NCI-H187 (cell line): ENCODE data around the gene VPS45.
A peak's percentile ranks its signal among the peaks of the same experiment; 100 is the strongest.
"Not testable (repeated sequence)": the region's sequence is repeated elsewhere in the genome, so short reads cannot be mapped to it uniquely, and the experiment has no call there.

Experiments
- DNase-seq, 2 experiments: peaks; one replicate each; lab custom pipeline; 2025; lab: John Stamatoyannopoulos, UW

Gene VPS45

DNA sequence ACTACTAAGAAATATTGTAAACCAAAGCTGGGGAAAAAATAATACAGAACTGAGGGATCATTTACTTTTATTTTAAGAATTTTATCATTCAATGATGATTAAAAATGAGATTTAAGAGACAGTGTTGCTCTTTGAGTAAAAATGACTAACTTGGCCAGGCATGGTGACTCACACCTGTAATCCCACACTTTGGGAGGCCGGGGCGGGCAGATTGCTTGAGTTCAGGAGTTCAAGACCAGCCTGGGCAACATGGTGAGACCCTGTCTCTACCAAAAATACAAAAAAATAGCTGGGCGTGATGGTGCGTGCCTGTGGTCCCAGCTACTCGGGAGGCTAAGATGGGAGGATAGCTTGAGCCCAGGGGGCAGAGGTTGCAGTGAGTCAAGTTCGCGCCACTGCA lies 60.3 kb downstream of the VPS45 start:
- no peak for DNase-seq

DNA sequence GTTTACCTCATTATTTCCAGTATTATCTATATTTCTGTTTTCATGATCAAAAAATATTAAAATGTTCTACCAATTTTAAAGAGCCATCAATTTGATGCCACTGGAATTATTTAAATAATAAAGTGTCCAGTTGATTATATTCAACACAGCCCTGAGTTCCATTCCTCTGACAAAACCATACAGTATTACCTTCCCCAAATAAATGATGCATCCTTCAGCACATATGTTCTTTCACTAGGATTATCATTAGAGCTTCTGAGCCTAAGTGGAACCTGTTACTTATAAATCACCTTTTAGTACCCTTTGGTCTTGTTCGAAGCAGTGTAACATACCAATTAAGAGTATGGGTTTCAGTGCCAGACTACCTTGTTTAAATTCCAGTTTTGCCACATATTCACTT lies 64.8 kb downstream of the VPS45 start:
- DNase-seq = no peak

DNA sequence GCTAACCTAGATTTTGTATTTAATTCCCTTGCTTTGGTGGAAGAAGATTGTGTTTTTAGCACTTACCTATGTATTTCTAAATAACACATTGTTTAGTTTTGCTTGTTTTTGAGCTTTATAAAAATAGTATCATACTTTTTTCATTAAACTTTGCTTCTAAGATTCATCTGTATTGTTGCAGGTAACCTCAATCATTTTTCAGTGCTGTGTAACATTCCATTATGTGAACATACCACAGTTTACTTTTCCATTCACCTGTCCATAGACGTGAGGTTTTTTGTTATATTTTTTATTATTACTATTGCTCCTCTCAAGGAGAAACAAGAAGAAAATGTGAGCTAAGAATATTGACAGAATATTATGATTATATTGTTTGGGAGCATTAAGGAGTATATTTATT lies 67.0 kb downstream of the VPS45 start:
- no peak for DNase-seq

DNA sequence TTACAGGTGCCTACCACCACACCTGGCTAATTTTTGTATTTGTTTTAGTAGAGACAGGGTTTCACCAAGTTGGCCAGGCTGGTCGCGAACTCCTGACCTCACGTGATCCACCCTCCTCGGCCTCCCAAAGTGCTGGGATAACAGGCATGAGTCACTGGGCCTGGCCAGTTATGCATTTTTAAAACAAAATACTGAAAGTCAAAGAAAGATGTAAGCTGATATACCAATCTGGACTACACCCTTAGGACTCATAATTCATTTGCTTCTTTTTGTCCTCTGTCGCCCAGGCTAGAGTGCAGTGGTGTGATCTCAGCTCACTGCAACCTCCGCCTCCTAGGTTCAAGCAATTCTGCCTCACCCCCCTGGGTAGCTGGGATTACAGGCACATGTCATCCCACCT lies 67.8 kb downstream of the VPS45 start:
- DNase-seq = not testable (repeated sequence)

DNA sequence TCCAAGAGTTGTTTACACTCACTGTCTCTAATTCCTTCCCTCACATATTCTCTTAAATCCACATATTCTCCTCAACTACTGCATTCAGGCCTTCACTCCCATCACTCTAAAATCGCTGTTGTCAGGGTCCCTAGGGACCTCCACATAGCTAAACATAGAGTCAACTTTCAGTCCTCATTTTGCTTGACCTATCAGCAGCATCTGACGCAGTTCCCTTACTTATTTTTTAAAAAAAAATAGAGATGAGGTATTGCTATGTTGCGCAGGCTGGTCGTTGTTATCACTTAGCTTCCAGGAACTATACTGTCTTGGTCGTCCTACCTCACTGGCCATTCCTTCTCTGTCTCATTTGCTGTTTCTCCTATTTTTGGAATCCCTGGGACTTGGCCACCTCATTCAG lies 70.5 kb downstream of the VPS45 start:
- DNase-seq = no peak

DNA sequence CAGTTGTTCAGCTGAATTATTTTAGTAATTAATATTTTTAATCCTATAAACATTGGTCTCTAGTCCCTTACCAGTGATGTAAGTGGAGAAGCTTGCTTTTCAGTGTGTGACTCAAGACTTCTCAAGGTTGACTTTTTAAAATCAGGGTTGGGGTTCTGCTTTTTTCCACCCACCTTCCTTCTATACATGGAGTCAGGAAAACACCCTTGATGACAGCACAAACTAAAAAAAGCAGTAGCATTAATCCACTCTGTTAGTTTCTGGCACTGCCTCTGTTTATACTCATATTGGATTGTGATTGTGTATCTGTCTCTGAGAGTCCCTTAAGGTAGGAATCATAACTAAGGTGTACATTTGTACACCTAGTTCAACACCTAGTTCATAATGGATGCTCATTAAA lies 73.9 kb downstream of the VPS45 start:
- no peak for DNase-seq

DNA sequence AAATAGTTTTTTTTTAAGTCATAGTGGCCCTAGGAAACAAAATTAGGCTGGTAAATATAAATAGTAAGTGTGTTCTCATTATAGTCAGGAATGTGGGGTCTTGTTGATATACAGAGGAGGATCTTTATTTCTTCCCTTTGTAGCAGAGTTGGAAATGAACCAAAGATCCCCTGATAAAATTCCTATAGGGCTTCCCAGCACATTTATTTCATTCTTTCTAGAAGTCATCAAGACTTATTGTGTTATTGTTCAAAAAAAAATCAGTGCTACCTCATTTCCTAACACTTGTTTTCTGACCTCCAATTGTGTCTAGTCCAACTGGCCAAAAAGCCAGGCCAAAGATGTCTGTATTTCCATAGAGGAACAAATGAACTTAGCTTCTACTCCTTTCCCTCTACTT lies 74.5 kb downstream of the VPS45 start:
- DNase-seq = no peak

DNA sequence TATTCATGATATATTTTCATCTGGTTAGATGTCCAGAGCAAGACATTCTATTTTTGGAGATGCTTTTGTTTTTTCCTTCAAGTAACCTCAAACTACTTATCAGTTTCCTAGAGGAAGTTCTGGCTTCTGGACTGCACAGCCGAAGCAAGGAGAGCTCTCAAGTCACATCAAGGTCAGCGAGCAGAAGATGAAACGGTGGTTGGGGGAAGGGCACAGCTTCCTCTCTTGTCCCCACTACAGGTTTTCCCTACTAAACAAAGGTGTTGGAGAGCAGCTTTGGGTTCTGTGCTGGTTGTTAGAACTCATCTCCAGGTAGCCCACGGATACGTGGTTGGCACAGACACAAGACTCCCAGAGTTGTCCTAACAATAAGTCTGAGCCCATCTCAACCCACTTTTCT lies 77.0 kb downstream of the VPS45 start:
- DNase-seq = no peak

DNA sequence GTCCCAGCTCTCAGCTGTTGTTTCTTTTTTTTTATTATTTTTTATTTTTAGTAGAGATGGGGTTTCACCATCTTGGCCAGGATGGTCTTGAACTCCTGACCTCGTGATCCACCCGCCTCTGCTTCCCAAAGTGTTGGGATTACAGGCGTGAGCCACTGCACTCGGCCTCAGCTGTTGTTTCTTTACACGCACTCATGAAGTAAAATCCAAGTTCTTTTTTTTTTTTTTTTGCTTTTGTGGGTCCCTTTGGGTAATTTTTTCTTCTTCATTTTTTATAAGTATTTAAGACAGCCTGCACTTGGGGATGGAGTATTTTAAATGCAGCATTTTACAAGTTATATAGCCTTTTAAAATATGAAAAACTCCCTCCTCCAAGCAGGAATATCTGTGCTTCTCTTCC lies 78.4 kb downstream of the VPS45 start:
- DNase-seq = not testable (repeated sequence)

DNA sequence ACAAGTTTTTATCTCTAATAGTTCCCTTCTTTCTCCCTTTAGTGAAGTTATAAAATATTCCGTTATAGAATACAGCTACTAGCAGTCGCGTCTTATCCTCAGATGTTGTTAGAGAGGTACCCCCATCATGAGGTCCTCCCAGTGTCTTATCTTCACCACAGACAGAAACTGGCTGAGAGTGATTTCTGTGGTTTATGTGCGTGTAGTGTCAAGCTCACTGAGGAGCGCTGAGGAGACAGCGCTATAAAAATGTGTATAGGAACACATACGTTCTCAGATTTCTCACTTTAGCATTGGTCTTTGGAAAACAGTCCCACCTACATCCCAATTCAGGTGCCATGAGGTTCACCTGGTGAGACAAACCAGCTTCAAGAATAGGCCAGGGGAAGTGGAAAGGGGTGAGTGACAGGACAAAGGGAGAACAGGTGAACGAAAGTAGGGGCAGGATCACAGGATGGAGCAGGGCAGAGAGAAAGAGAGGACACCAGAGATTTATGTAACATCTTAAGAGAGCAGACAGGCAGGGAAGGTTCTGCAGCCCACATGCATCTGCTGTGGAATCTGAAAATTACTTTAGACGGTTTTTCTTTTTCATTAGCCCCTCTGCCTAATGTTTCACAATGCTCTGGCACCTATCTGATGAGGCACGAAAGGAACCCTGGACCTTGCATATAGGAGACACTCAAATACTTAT lies 79.4 kb downstream of the VPS45 start:
- DNase-seq = no peak

DNA sequence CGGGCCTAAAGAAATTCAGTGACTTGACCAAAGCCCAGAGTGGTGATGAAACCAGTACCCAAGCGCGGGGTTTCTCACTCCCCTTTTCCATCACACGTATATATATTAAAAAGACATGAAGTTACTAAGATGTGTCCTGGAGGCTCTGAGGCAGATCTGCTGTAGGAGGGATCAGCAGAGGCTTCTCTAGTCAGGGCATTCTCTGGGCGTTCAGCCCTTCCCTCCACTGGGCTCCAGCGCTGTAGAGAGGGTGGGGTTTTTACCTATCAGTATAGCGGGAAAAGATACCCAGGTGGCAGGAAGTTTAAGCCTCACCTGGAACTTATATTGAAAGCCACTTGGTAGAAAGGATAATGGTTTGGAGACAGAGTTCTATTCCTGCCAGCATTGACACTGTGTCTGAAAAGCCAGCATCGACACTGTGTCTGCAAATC lies 81.3 kb downstream of the VPS45 start:
- DNase-seq = no peak

DNA sequence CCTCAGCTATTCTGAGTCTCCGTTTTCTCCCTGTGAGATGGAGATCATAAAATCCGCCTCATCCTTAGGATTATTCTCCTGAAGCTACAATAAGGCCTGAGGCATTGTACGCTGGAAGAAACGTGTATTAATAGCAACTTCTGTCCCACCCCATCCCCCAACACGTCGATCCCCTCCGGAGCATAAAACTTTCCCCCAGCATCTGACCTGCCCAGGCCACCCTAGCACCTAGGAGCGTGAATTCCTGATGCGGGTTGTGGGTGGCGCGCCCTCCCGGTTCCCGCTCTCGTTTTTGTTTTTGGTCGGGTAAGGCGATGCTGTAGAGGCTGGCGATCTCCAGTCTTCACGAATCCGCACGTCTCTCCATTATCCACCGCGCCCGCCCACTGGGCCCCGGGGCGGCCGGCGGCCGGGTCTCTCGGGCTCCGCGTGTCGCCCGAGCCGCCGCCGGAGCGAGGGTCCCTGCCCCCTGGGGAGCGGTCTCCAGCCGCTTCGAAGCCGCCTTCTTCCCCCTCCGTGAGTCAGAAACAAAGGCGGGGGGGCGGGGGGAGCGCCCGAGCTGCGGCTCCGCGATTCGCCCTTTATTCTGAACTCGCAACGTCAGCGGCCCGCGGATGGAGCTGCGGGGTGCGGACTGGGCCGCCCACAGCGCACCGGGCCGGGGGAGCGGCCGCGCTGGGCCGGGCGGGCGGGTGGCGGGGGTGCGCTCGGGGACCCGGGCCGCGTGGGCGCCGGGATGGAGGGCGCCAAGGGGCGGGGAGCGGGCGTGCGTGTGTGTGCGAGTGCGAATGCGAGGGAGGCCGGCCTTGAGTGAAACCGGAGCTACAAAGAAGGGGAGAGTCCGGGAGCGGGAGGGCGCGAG lies 81.9 kb downstream of the VPS45 start, which contains the start of gene PLEKHO1:
TSS of gene PLEKHO1 (plus strand) at position 646 of the 862 bp plus-strand sequence. CDS start 342 bp downstream, outside the sequence.
- peak; percentile 76 to 94 for DNase-seq

DNA sequence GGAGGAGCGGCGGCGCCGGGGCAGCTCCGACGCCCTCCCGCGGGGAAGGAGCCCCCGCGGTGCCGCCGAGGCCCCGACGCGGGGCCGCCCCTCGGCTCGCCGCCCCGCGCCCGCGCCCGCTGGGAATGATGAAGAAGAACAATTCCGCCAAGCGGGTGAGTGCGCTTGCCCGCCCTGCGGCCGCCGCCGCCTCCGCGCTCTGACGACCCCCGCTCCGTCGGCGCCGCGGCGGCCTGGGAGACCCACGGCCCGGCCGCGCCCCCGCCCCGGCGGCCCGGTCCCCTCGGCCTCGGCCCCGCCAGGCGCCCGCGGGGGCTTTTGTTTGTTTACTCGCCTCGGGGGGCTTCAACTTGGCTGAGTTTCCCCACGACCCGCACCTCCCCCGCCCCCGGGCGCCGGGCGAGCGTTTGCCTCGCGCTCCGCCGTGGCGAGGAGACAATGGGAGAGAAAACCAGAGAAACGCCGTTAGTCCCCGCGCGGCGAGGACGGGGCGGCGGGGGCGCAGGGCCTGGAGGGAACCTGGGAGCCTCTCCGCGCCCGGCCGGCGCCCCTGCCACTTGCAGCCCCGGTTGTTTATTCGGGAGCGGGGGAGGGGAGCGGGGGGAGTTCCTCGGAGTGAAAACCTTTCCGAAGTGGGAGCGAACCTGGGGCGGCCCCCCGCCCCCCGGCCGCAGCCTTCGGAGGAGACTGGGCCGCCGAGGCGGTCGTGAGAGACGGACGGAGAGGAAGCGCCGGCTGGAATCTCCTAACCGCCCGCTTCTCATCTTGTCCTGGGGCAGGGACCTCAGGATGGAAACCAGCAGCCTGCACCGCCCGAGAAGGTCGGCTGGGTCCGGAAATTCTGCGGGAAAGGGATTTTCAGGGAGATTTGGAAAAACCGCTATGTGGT lies 82.8 kb downstream of the VPS45 start:
- DNase-seq = peak in 1 of 2 experiments; percentile 19

DNA sequence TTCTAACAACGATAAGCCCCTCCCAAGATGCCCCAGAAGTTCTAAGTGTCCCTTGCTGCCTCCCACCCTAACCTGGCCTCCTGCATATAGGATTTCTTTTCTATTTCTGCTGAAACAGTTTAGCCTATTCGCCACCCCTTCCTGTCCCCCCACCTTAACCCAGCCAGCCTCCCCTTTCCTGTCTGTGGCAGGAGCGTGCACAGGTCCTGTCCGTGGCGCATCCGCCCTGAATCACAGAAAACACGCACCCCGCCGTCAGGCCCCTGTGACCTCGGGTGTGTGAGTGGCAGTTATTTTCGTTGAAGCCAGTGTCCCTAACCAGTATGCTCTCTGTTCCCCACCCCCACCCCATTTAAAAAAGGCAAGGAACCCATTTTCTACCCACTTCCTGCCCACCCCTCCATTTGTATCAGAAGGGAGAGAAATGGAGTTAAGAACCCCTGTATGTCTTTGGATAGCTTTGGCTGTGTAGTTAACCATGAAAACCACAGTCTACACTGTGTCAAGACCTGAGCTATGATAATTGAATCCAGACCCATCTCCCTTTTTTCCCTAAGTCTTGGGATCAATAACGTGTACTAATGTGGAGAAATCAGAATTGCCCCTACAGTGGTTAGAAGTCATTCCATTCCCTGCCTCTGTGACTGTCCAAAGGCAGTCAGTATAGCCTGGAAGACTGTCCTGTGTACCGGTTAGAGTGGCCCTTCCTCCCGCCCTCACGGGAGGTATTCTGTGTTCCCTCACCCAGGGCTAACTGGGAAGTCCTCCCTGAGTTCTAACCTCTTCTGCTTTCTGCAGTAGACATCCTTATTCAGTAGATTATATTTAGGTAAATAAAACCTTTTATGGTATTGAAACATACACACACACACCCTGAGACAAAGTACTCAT lies 84.0 kb downstream of the VPS45 start:
- no peak for DNase-seq

DNA sequence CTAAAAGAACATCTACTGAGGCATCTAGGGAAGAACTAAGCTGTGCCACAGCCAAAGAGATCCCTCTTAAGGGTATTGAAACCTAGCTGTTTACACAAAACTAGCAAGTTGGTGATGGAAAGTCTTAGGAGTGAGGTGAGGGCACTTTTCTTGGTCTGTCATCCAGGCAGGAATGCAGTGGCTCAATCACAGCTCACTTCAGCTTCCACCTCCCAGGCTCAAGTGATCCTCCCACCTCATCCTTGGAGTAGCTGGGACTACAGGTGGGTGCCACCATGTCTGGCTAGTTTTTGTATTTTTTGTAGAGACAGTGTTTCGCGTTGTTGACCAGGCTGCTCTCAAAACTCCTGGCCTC lies 84.6 kb downstream of the VPS45 start:
- DNase-seq = no peak

DNA sequence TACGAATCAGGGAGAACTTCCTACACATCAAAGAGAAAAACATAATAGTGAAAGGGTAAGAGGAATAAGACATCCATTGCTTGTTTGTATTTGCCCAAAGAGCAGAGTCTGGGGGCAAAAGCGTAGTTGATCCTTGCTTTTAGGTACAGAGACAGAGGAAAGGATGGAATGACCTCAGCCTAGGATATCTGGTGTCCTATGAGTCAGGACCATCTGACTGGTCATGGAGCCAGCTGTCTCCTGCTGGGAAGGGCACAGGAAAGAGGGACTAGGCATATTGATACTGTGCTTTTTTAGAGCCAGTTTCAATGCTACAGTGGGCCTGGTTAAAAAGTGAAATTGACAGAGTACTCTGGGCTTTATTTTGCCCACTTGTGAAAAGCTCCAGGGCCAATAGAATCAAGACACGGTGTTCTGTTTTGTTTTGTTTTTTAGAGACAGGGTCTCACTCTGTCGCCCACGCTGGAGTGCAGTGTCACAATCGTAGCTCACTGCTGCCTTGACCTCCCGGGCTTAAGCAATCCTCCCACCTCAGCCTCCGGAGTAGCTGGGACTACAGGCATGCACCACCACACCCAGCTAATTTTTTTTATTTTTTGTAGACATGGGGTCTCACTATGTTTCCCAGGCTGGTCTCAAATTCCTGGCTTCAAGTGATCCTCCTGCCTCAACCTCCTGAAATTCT lies 85.3 kb downstream of the VPS45 start:
- no peak for DNase-seq

DNA sequence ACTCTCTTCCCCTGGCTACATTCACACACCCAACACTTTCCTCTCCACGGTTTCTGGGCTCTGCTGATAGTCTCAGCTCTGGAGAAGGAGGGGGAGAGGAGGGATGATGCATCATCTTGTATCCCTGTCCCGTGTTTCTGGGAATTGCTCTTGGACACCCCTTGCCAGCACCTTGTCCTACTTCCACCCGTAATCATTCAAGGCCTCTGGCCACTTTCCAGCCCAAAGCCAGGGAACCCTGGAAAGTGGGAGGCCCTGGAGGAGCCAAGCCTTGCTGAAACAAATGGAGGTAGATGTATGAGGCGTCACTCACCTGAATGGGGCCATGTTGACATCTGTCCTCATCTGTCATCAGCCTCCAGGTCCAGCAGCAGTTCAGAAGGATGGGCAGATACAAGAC lies 86.6 kb downstream of the VPS45 start:
- no peak for DNase-seq

DNA sequence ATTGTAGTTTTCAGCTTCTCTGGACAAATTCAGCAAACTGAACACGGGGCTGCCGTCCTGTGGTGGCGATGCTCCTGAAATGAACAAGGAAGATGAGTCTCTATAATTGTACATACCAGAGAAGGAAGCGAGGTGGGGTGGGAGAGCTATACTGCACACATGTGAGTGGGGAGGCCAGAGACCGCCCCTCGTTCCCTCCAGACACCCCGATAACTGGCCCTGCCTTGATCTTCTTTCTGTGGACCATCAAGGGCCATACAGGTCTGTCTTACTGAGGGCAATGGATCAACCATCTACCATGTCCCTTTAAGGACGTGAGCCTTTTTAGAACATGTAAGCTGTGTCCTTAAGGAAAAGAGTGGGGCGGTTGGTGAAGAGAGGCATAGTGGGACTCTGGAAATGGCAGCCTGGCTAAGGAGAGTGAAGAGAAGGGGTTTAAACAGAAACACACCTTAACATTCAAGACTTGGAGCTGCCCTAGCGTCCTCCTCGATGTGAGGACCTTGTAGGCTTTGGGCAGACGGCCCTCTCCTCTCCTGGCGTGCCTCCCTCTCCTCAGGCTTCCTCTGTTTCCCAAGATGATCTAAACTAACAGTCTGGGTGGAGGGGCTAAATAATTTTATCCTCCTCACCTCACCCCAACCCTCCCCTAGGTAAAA lies 88.0 kb downstream of the VPS45 start:
- no peak for DNase-seq

DNA sequence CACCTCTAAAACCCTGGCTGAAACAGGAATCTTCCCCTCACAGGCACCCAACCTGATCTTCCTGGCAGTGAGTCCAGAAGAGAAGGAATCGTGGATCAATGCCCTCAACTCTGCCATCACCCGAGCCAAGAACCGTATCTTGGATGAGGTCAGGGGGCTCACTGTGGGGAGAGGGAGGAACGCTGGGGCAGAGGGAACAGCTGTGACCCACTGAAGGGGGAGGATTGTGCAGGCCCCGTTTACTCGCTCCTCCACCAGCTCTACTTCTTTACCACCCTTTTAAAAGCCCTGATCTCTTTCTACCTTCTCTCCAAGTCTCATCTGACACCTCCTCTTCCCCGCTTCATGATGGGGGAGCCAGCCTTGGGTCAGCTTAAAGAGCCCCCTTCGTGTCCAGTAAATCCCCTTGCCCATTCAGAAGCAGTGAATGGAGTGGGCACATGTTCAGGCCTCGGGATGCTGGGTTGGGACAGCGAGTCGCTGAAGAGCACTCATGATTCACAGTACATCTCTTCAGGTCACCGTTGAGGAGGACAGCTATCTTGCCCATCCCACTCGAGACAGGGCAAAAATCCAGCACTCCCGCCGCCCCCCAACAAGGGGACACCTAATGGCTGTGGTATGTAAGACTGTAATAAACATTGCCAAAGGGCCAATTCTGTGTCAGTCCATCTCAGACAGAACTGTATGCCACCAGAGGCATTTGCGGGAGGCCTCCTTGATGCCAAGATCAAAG lies 89.5 kb downstream of the VPS45 start:
- no peak for DNase-seq

DNA sequence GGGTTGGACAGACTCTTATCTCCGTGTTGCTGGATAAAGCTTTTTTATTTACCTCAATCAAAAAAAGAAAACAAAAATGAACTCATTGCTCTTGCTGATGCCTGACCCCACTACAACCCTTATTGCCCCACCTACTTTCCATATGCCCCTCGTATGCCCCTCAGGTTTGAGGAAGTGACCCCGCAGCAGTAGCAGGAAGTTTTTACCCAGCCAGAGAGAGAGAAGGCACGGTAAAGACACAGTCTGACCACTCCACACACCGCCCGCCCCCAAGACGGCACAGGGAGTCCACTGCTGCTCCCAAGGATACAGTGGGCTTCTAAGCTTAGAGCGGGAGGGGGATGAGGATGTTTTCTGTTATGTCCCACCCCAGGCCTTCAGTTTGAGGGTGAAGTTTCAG lies 92.0 kb downstream of the VPS45 start:
- no peak for DNase-seq
